NT2/D1 (cell line): ENCODE measurements around the gene ADAMTS10.

ENCODE experiments used
- SUZ12 ChIP-seq: IDR thresholded peaks from 2 replicates; pipeline ENCODE4 v1.6.1; 2011; ENCODE audit not compliant: insufficient read length, insufficient read depth; ENCODE audit errors: extremely low read depth
- YY1 ChIP-seq: IDR thresholded peaks from 2 replicates; pipeline ENCODE4 v1.6.1; 2011; ENCODE audit not compliant: insufficient read length, insufficient read depth
- ZNF274 ChIP-seq: IDR thresholded peaks from 2 replicates; pipeline ENCODE4 v1.6.1; 2011; ENCODE audit warnings: mild to moderate bottlenecking, low read depth, low read length

DNA sequence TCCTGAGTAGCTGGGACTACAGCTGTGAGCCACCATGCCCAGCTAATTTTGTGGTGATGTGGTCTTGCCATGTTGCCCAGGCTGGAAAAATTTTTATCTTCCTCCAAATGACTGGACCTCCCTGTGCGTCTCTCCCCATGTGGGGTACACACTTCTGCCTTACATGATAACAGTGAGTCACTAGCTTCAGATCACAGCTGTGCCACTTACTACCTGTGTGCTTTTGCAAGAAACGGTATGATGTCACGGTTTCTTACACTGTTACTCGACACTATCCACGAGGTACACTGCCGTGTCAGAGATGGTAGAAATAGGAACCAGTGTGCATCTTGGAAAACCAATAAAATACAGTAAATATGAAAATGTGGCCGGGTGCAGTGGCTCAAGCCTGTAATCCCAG, 79.0 kb downstream of the ADAMTS10 start:
- TF ChIP-seq SUZ12 = no peak
- no peak for TF ChIP-seq ZNF274
- no peak for TF ChIP-seq YY1
